HCT116 (cell line): ENCODE data around the gene BRD4.

ENCODE experiments used
- CTCF ChIP-seq, 3 experiments: fragments of 200-600 bp in 1 of 3; sonication (generic) in 1 of 3; IDR thresholded peaks in 2 of 3; conservative IDR thresholded peaks in 1 of 3; 2 replicates each; pipeline ENCODE4 v1.5.1; 2012 to 2017; ENCODE audit warnings: low read depth in 2 of 3, low read length in 2 of 3, antibody characterized with exemption in 1 of 3, borderline replicate concordance in 1 of 3, control low read depth in 1 of 3, mild to moderate bottlenecking in 1 of 3, mixed read lengths in 1 of 3, mixed run types in 1 of 3, moderate library complexity in 1 of 3; ENCODE audit not compliant: insufficient read depth in 1 of 3
- ZFX ChIP-seq: fragments of 450-650 bp; IDR thresholded peaks from 2 replicates; pipeline ENCODE4 v1.6.1; 2017
- ZNF274 ChIP-seq: fragments of 200-500 bp; sonication (Bioruptor generic); IDR thresholded peaks from 2 replicates; pipeline ENCODE4 v1.6.1; 2014; ENCODE audit warnings: mild to moderate bottlenecking, low read depth, low read length, inconsistent platforms

GRCh38 chr19:15265850-15266248, 66.5 kb downstream of the BRD4 start:
- TF ChIP-seq ZNF274 (no peak), ZFX (no peak), CTCF (IDR thresholded peaks at IDR 0.05 in 2 of 3, conservative IDR thresholded peaks at IDR 0.05 in 1 of 3; ENCODE audit: borderline replicate concordance in 1 of 3, insufficient read depth in 1 of 3, low read depth in 2 of 3, low read length in 2 of 3) (no peak)
